ENCODE measurements around the gene ARIH2.

The ARIH2 gene

GRCh38 chr3:48885753-48886152 lies 32.9 kb upstream of the ARIH2 start:
- TF ChIP-seq, protein P1, sequence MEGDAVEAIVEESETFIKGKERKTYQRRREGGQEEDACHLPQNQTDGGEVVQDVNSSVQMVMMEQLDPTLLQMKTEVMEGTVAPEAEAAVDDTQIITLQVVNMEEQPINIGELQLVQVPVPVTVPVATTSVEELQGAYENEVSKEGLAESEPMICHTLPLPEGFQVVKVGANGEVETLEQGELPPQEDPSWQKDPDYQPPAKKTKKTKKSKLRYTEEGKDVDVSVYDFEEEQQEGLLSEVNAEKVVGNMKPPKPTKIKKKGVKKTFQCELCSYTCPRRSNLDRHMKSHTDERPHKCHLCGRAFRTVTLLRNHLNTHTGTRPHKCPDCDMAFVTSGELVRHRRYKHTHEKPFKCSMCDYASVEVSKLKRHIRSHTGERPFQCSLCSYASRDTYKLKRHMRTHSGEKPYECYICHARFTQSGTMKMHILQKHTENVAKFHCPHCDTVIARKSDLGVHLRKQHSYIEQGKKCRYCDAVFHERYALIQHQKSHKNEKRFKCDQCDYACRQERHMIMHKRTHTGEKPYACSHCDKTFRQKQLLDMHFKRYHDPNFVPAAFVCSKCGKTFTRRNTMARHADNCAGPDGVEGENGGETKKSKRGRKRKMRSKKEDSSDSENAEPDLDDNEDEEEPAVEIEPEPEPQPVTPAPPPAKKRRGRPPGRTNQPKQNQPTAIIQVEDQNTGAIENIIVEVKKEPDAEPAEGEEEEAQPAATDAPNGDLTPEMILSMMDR (IDR thresholded peaks at IDR 0.05), result no peak
- DNase-seq (ENCODE audit: low spot score), result no peak
- Histone ChIP-seq H3K27ac (no peak overlapping the region), H3K4me3 (no peak overlapping the region)

DNA sequence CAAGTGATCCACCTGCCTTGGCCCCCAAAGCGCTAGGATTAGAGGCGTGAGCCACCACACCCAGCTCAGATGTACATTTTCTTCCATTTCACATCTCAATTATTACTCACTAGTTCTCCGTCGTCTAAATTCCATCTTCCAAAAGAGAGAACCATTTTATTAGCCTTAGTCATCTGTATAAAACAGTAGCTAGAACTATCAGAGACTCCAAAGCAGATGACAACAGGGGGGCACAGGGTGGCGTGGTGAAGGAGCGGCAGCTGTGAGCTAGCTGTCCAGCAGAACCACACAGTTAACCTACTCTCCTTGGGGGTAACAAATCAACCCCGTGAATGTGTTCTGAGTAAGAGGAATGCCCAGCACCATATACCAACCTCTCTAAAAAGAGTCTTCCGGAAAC lies 27.0 kb upstream of the ARIH2 start:
- no peak overlapping the region for H3K4me3 ChIP-seq
- no peak for DNase-seq (ENCODE audit: low spot score)
- TF ChIP-seq, protein P1 (IDR thresholded peaks at IDR 0.05), result no peak
- no peak overlapping the region for H3K27ac ChIP-seq

DNA sequence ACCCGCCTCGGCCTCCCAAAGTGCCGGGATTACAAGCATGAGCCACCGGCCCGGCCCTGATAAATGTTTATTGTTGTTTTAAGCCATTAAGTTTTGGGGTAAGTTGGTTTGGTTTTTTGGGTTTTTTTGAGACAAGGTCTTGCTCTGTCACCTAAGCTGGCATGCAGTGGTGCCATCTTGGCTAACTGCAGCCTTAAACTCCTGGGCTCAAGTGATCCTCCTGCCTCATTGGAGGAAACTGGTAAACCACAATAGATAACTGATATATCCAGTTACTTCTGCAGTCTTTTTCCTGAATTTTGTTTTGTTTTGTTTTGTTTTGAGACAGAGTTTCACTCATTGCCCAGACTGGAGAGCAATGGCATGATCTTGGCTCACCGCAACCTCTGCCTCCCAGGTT lies 24.1 kb upstream of the ARIH2 start:
- no peak for DNase-seq (ENCODE audit: low spot score)
- TF ChIP-seq, protein P1 (IDR thresholded peaks at IDR 0.05), result no peak
- H3K27ac ChIP-seq, result no peak overlapping the region
- H3K4me3 ChIP-seq, result no peak overlapping the region

- Histone ChIP-seq H3K4me3 (no peak overlapping the region), H3K27ac (no peak overlapping the region)
- no peak for DNase-seq (ENCODE audit: low spot score)
- TF ChIP-seq, protein P1 (IDR thresholded peaks at IDR 0.05), result no peak
These were observed 21.7 kb upstream of the ARIH2 start for GRCh38 chr3:48896936-48897335.

DNA sequence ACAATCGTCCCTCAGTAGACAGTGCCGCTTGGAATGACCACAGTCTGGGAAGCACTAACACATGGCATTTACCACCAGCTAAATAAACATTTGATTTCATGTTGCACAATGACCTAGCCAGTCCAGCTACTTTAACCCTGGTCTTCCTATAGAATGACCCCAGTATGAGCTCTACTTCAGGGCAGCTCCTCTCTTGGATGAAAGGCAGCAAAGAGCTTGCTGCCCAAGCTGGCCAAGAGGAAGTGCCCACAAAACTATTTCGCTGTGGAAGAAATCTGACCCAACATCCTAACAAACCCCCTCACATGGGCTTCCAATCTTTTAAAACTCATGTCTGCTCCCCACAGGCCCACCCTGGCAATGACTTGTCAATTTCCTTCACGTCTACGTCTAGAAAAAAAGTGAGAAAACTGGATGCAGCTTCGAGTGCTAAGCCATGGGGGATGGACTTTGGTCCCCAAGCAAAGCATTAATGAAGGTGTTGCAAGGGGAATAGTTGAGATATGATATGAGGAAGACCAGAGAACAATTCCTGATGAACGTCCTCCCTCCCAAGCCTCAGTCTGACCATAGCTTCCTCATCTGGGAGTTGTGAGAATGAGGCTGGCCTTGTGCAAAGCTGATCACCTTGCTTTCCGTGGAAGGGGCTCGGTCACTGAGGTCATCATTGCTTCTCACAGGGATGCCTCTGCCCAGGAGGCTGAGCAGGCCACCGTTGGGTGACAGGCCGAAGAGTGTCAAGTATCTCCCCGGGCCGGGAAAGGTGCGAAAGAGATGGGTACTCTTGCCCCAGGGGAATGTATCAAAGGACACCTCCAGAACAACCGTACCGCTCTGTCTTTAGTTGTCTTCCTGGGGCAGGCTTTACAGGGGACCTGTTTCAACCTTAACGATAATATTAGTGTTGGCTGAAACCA lies 20.9 kb upstream of the ARIH2 start:
- Histone ChIP-seq H3K4me3 (peak overlapping the region; percentile 97), H3K27ac (peak overlapping the region; percentile 10 to 90)
- DNase-seq (ENCODE audit: low spot score), result peak; percentile 76
- TF ChIP-seq, protein P1 (IDR thresholded peaks at IDR 0.05), result no peak

GRCh38 chr3:48898383-48899234 lies 20.0 kb upstream of the ARIH2 start, which contains the start of gene SLC25A20:
SLC25A20 (minus strand) TSS chr3:48898882; CDS start chr3:48898794, 88 bp downstream.
- TF ChIP-seq, protein P1 (IDR thresholded peaks at IDR 0.05), result no peak
- peak within 1 kb of the TSS; percentile 10 to 90 for H3K27ac ChIP-seq

More at GRCh38 chr3:48898383-48899234, 20.0 kb upstream of the ARIH2 start, which contains the start of gene SLC25A20:
- H3K4me3 ChIP-seq, result peak within 1 kb of the TSS; percentile 97
- DNase-seq (ENCODE audit: low spot score), result peak; percentile 94

Data from coronary artery (tissue), 2 donors.